Caco-2 (cell line): ENCODE data around the gene LRMDA. TPM values are rescaled to one million over a fixed set of nuclear protein-coding genes. Genes with fewer than 3 reads are reported as not detected.

Experiments used
- BruUV-seq: library from RNA; stranded (reverse); fragments of 400-500 nt; replicated peaks from 2 replicates; lab custom pipeline; 2021; lab: Mats Ljungman, UMichigan
- CTCF ChIA-PET: fragments of 300-600 bp; sonication (Branson Sonifier 250); formaldehyde crosslinking; loops from one replicate; lab custom pipeline; 2022; ENCODE audit warnings: antibody characterized with exemption; lab: Charles Lee
- POLR2A ChIA-PET: fragments of 300-600 bp; sonication (Branson Sonifier 250); formaldehyde crosslinking; loops from one replicate; lab custom pipeline; 2022; ENCODE audit warnings: antibody characterized with exemption; lab: Charles Lee
- DNase-seq, 2 experiments: peaks; one replicate each; pipeline versions ENCODE4 v3.0.0 to v3.0.0-alpha.2; 2020 to 2022
- H3K27me3 ChIP-seq: replicated peaks from 2 replicates; pipeline ENCODE4 v1.6.0; 2011; ENCODE audit warnings: low read length; ENCODE audit not compliant: control insufficient read depth, insufficient read depth
- H3K36me3 ChIP-seq: 2 replicates; pipeline ENCODE4 v1.5.1; 2011; ENCODE audit warnings: low read length; ENCODE audit not compliant: control insufficient read depth, insufficient read depth
- H3K4me1 ChIP-seq: fragments of 250-450 bp; sonication (Bioruptor Pico); 2 replicates; pipeline ENCODE4 v1.5.1; 2020; ENCODE audit warnings: mild to moderate bottlenecking
- H3K4me3 ChIP-seq: 2 replicates; pipeline ENCODE4 v1.5.1; 2011; ENCODE audit warnings: low read depth, mild to moderate bottlenecking, control low read depth, low read length
- H3K9me3 ChIP-seq: fragments of 250-450 bp; sonication (Bioruptor Pico); 2 replicates; pipeline ENCODE4 v1.5.1; 2020; ENCODE audit warnings: mild to moderate bottlenecking, moderate library complexity
- H3K27ac Mint-ChIP-seq: one replicate; pipeline ENCODE4 v1.8.0; 2022; ENCODE audit warnings: mixed read lengths; ENCODE audit not compliant: unreplicated experiment
- H3K27me3 Mint-ChIP-seq: one replicate; pipeline ENCODE4 v1.8.0; 2022; ENCODE audit warnings: mixed read lengths; ENCODE audit not compliant: insufficient read depth, unreplicated experiment
- H3K36me3 Mint-ChIP-seq: one replicate; pipeline ENCODE4 v1.8.0; 2022; ENCODE audit warnings: mild to moderate bottlenecking, mixed read lengths; ENCODE audit not compliant: insufficient read depth, unreplicated experiment
- H3K4me1 Mint-ChIP-seq: one replicate; pipeline ENCODE4 v1.8.0; 2022; ENCODE audit warnings: low read depth, mixed read lengths; ENCODE audit not compliant: unreplicated experiment
- H3K4me3 Mint-ChIP-seq: one replicate; pipeline ENCODE4 v1.8.0; 2022; ENCODE audit warnings: mild to moderate bottlenecking, moderate library complexity, mixed read lengths; ENCODE audit not compliant: unreplicated experiment
- H3K9me3 Mint-ChIP-seq: one replicate; pipeline ENCODE4 v1.8.0; 2022; ENCODE audit warnings: mixed read lengths; ENCODE audit not compliant: unreplicated experiment
- CTCF ChIP-seq, 2 experiments: fragments of 200-600 bp in 1 of 2; IDR thresholded peaks; 1 replicate in 1 of 2; 2 replicates in 1 of 2; pipeline versions ENCODE4 v1.5.1 to v1.8.0; 2011 to 2022; ENCODE audit warnings: antibody characterized with exemption in 1 of 2, control low read depth in 1 of 2, inconsistent platforms in 1 of 2, low read depth in 1 of 2, low read length in 1 of 2, mild to moderate bottlenecking in 1 of 2, moderate library complexity in 1 of 2; ENCODE audit not compliant: insufficient read depth in 1 of 2, severe bottlenecking in 1 of 2, unreplicated experiment in 1 of 2
- intact Hi-C: fragments of 100-400 bp; cut with micrococcal nuclease; formaldehyde crosslinking; loops from one replicate; pipeline ENCODE4 v1.10.0; 2022; ENCODE audit not compliant: unreplicated experiment
- total RNA-seq: library from RNA; stranded (reverse); gene quantifications from 2 replicates; pipeline ENCODE4 v1.2.3, GENCODE V29; 2022

Gene LRMDA
- total RNA-seq, 1 experiment from 2014 or later: 18.5 TPM

- DNase-seq: no peak
- intact Hi-C loops: no loop called here
- H3K4me3 ChIP-seq: no peak overlapping the region
- H3K9me3 Mint-ChIP-seq: peaks cover 12% of the 10 kb centered on the region
- H3K4me1 Mint-ChIP-seq: peaks cover 19% of the 10 kb centered on the region
- H3K27ac Mint-ChIP-seq: no peak overlapping the region
- POLR2A ChIA-PET: no interaction called here
- no peak overlapping the region for H3K4me3 Mint-ChIP-seq
- no peaks in the 10 kb centered on the region; the same call in 1 of the 2 replicates for H3K4me1 ChIP-seq
- CTCF ChIA-PET: no interaction called here
- no peak for TF ChIP-seq CTCF (IDR thresholded peaks at IDR 0.05; ENCODE audit: insufficient read depth in 1 of 2, low read depth in 1 of 2, low read length in 1 of 2, severe bottlenecking in 1 of 2, unreplicated experiment in 1 of 2)
- H3K36me3 ChIP-seq: no peaks in the 10 kb centered on the region; the same call in 1 of the 2 replicates
- no peaks in the 10 kb centered on the region for H3K27me3 ChIP-seq
- BruUV-seq: no TSS peak
- H3K36me3 Mint-ChIP-seq: peaks cover 15% of the 10 kb centered on the region
- peaks cover 7% of the 10 kb centered on the region; the same call in 1 of the 2 replicates for H3K9me3 ChIP-seq
- H3K27me3 Mint-ChIP-seq: no peaks in the 10 kb centered on the region
These were observed 18.6 kb downstream of the LRMDA start for GRCh38 chr10:75450075-75450445.

- Mint-ChIP-seq H3K36me3 (peaks cover 15% of the 10 kb centered on the region), H3K4me3 (no peak overlapping the region), H3K4me1 (peaks cover 19% of the 10 kb centered on the region), H3K27ac (no peak overlapping the region), H3K27me3 (no peaks in the 10 kb centered on the region), H3K9me3 (peaks cover 11% of the 10 kb centered on the region)
- intact Hi-C loops: no loop called here
- no peak for DNase-seq
- Histone ChIP-seq H3K36me3 (no peaks in the 10 kb centered on the region; the same call in 1 of the 2 replicates), H3K4me3 (no peak overlapping the region), H3K9me3 (peaks cover 7% of the 10 kb centered on the region; the same call in 1 of the 2 replicates), H3K27me3 (no peaks in the 10 kb centered on the region), H3K4me1 (no peaks in the 10 kb centered on the region; the same call in 1 of the 2 replicates)
- POLR2A ChIA-PET: no interaction called here
- CTCF ChIA-PET: interaction anchor here (0.7 kb wide), 1 partner anchor 1554 kb away, joined by 3 read pairs; no protein-coding TSS in a partner anchor
- TF ChIP-seq CTCF (IDR thresholded peaks at IDR 0.05; ENCODE audit: insufficient read depth in 1 of 2, low read depth in 1 of 2, low read length in 1 of 2, severe bottlenecking in 1 of 2, unreplicated experiment in 1 of 2): no peak
- no TSS peak for BruUV-seq
These were observed 19.5 kb downstream of the LRMDA start for GRCh38 chr10:75450644-75451640.

GRCh38 chr10:75451831-75452230 is 20.4 kb downstream of the LRMDA start:
- intact Hi-C loops: no loop called here
- Mint-ChIP-seq H3K9me3 (peaks cover 2% of the 10 kb centered on the region), H3K36me3 (peaks cover 15% of the 10 kb centered on the region), H3K4me3 (no peak overlapping the region), H3K27ac (no peak overlapping the region), H3K4me1 (peaks cover 19% of the 10 kb centered on the region), H3K27me3 (no peaks in the 10 kb centered on the region)
- Histone ChIP-seq H3K27me3 (no peaks in the 10 kb centered on the region), H3K4me3 (no peak overlapping the region), H3K4me1 (no peaks in the 10 kb centered on the region; the same call in 1 of the 2 replicates), H3K9me3 (peaks cover 1% of the 10 kb centered on the region; the same call in 1 of the 2 replicates), H3K36me3 (no peaks in the 10 kb centered on the region; the same call in 1 of the 2 replicates)
- ChIA-PET POLR2A (interaction anchor here (0.6 kb wide), 1 partner anchor 43 kb away, joined by 7 read pairs; no protein-coding TSS in a partner anchor), CTCF (interaction anchor here (0.7 kb wide), 1 partner anchor 1553 kb away, joined by 3 read pairs; no protein-coding TSS in a partner anchor)
- DNase-seq: no peak
- no TSS peak for BruUV-seq
- no peak for TF ChIP-seq CTCF (IDR thresholded peaks at IDR 0.05; ENCODE audit: insufficient read depth in 1 of 2, low read depth in 1 of 2, low read length in 1 of 2, severe bottlenecking in 1 of 2, unreplicated experiment in 1 of 2)
